HG03457 (cell line): Measurements from ENCODE around the gene ZNF438.
"Not testable (repeated sequence)": the region's sequence is repeated elsewhere in the genome, so short reads cannot be mapped to it uniquely, and the experiment has no call there.

Experiments used
- ATAC-seq: cut with Tn5 transposase; IDR thresholded peaks from one replicate; pipeline ENCODE4 v1.9.1; 2021; ENCODE audit warnings: moderate number of reproducible peaks; ENCODE audit not compliant: unreplicated experiment

Gene ZNF438

GRCh38 chr10:30949218-30949617, 82.4 kb downstream of the ZNF438 start:
- not testable (repeated sequence) for ATAC-seq

- no peak for ATAC-seq
These were observed 87.7 kb downstream of the ZNF438 start for GRCh38 chr10:30944005-30944404.

GRCh38 chr10:30943451-30943850, 88.2 kb downstream of the ZNF438 start:
- no peak for ATAC-seq

DNA sequence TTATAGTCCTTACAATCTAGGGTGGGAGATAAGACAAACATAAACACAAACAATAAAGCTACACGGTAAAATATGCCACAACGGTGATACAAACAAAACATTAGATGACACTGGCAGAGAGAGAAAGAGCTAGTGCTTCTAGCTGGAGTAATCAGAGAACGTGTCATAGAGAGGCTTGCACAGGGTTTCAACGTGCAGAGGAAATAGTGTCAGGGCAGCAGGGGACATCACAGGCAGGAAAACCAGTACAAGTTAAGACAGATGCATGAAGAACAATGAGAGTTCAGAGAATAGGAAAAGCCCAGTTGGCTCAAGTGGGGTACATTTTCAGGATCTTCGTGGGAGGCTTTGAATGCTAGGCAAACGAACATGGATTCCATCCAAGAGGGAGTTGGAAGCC, 91.4 kb downstream of the ZNF438 start:
- ATAC-seq, result no peak

DNA sequence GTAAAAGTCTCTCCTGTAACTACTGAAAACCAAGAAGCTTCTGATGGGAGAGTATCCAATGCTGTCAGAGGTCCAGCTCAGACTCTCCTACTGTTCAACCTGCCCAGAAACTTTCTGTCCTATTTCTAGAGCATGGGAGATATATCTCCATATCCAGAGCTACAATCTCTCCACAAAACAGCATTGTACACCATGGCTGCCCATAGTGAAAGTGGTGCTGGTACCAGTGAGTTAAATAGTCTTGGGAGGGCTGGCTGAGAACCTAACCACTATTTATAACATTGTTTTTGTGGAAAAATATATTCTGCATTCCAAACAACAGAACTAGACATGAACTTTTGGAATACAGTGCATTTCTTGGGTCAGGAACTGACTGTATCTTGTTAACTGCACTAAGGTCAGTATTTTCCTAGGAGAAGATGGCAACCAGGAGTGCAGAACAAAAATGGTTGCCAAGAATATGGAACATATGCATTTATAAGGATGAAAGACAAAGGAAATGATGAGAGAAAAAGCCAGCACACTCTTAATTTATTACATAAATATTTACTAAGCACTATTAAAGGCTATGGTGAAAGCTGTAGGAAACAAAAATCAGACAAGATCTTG, 91.9 kb downstream of the ZNF438 start:
- no peak for ATAC-seq

GRCh38 chr10:30935078-30935477, 96.6 kb downstream of the ZNF438 start:
- ATAC-seq, result no peak

GRCh38 chr10:30931094-30931493, 100.6 kb downstream of the ZNF438 start:
- no peak for ATAC-seq

DNA sequence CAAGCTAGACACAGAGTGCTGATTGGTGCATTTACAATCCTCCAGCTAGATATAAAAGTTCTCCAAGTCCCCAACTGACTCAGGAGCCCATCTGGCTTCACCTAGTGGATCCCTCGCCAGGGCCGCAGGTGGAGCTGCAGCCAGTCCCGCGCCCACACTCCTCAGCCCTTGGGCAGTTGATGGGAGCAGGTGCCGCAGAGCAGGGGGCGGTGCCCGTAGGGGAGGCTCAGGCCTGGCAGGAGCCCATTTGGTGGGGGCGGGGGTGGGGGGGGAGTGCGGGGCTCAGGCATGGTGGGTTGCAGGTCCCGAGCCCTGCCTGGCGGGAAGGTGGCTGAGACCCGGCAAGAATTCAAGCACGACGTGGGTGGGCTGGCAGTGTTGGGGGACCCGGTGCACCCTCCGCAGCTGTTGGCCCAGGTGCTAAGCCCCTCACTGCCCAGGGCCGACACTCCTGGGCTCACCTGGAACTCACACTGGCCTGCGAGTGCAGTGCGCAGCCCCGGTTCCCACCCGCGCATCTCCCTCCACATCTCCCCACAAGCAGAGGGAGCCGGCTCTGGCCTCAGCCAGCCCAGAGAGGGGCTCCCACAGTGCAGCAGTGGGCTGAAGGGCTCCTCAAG, 101.7 kb downstream of the ZNF438 start:
- ATAC-seq, result no peak

DNA sequence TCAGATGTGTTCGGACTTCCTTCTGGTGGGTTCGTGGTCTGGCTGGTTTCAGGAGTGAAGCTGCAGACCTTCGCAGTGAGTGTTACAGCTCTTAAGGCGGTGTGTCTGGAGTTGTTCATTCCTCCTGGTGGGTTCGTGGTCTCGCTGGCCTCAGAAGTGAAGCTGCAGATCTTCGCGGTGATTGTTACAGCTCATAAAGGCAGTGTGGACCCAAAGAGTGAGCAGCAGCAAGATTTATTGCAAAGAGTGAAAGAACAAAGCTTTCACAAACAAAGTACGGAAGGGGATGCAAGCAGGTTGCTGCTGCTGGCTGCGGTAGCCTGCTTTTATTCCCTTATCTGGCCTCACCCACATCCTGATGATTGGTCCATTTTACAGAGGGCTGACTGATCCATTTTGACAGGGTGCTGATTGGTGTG, 102.3 kb downstream of the ZNF438 start:
- ATAC-seq, result not testable (repeated sequence)

DNA sequence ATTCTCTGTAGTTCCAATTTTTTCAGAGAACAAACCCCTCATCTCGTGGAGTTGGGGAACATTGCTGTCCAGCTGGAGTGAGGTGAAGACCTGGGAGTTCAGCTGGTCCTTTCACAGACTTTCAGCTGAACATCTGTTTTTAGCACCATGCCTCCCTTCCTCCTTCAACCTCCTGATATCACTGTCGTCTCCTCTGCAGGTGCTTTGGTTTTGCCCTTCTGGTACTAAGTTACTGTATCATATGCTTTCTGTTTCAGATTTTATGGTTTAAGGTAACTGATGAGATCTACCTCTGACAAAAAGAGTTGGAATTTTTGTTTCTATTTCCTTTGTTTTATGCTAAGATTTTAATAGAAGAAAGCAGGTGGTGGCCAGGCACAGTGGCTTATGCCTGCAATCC, 102.9 kb downstream of the ZNF438 start:
- no peak for ATAC-seq

DNA sequence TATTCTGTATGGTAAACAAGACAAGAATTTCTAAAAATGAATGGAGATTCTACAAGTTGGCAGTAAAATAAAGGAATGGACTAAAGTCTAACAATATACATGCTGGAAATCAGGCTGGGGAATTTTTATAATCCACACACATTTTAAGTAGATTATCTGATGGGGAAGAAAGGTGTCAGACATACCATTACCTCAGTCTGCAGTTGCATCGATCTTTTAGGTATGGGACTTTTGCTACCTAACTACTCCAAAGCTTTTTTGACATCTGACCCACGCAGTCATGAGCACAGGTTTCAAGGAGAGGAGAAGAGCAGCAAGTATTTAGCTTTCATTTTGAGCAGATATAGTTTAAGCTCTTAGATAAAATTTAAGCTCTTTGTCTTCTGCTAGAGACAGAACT, 113.0 kb downstream of the ZNF438 start:
- ATAC-seq, result no peak

- ATAC-seq, result no peak
These were observed 113.9 kb downstream of the ZNF438 start for GRCh38 chr10:30917789-30918188.

DNA sequence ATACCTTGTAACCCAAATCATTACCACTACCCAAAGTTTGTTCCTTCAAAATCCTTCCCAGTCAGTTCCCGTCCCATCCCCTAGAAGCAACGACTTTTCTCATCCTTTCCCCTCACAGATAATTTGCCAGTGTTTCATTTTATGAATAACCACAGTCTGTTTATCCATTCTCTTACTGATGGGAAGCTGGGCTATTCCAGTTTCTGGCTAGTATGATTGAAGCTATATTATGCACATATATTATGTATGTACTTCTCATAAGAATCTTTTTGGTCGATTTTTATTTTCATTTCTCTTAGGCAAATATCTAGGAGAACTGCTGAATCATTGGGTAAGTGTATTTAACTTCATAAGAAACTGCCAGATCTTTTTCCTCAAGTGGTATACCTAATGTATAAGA, 114.6 kb downstream of the ZNF438 start:
- ATAC-seq, result no peak

- no peak for ATAC-seq
These were observed 116.5 kb downstream of the ZNF438 start for GRCh38 chr10:30915146-30915545.

GRCh38 chr10:30911303-30911863, 120.3 kb downstream of the ZNF438 start:
- no peak for ATAC-seq

DNA sequence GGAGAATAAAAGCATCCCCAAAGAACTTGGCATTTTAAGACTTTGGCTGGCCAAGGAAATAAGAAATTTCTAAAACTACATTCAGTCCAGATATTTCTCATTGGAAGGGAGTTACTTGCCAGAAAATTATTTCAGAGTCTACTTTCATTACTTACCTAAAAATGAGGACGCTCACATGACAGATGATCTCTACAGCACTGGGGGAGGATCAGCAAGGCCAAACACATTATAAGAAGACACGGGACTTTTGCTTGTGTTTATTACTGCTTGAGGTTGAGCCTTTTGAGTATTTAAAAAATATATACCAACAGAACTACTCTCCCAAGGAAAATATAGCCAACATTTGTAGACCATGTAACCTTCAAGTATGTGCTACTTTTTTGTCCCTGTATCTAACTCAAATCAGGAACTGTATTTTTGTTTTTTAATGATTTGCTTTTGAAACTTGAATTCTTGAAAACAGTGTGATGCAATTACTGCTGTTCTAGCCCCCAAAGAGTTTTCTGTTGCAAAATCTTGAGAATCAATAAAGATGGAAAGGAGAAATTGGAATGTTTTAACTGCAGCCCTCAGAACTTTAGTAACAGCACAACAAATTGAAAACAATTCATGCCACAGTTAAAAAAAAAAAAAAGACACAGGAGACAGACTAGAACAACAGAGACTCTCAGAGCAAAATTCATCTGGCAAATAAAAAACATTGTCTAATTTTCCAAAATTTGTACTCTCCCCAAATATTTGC, 128.1 kb downstream of the ZNF438 start:
- ATAC-seq, result no peak

DNA sequence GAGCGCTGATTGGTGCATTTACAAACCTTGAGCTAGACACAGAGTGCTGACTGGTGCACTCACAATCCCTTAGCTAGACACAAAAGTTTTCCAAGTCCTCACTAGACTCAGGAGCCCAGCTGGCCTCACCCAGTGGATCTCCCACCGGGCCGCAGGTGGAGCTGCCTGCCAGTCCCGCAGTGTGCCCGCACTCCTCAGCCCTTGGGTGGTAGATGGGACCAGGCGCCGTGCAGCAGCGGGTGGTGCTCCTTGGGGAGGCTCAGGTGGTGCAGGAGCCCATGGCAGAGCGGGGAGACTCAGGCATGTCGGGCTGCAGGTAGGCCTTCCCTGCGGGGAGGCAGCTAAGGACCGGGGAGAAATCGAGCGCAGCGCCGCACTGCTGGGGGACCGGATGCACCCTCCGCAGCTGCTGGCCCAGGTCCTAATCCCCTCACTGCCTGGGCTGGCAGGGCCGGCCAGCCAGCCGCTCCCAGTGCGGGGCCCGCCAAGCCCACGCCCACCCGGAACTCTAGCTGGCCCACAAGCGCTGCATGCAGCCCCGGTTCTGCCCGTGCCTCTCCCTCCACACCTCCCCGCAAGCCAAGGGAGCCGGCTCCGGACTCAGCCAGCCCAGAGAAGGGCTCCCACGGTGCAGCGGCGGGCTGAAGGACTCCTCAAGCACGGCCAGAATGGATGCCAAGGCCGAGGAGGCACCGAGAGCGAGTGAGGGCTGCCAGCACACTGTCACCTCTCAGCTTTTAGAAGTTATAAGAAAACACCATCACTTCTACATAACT, 128.9 kb downstream of the ZNF438 start:
- ATAC-seq, result no peak

GRCh38 chr10:30901487-30901886, 130.2 kb downstream of the ZNF438 start:
- ATAC-seq, result not testable (repeated sequence)

DNA sequence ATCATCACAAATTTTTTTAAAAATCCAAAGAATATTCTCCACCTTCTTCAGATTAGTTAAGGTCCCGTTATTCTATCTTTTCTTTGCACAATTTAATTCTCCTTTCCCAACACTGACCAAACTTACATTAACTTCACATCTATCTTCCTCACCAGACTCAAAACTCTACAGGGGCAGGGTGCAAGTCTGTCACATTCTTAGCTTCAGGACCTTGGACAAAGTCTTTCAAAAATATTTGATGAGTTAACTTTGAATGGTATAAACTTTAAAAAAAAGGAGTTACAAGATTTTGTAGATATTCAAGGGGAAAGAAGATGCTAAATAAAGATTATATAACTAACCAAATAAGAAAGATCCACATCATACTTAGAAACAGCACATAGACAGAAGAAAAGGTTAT, 132.7 kb downstream of the ZNF438 start:
- ATAC-seq, result no peak

DNA sequence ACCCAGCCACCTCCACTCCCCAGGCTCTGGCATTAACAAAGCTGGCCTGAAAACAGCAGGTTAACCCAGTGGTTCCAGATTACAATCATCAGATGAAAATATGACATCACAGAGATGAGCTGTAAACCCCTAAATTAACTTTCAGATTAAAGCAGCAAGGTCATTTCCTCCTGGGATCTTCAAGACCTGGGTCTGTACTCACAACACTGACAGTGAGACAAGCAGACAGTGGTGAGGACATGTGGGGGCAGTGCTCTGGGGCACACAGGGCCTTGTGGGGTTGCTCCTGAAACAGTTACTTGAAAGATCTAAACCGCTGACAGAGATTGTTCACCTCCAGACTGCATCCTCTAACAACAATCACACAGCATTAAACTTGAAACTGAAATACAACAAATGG, 134.1 kb downstream of the ZNF438 start:
- ATAC-seq, result no peak

GRCh38 chr10:30897048-30897447, 134.6 kb downstream of the ZNF438 start:
- ATAC-seq, result no peak
